ENCODE data around the gene SRCAP. TPM values are rescaled to one million over a fixed set of nuclear protein-coding genes. Genes with fewer than 3 reads are reported as not detected.

Gene SRCAP
- total RNA-seq, 4 donors from 2014 or later = 15.9 to 40.4 (median 30.0) TPM

DNA sequence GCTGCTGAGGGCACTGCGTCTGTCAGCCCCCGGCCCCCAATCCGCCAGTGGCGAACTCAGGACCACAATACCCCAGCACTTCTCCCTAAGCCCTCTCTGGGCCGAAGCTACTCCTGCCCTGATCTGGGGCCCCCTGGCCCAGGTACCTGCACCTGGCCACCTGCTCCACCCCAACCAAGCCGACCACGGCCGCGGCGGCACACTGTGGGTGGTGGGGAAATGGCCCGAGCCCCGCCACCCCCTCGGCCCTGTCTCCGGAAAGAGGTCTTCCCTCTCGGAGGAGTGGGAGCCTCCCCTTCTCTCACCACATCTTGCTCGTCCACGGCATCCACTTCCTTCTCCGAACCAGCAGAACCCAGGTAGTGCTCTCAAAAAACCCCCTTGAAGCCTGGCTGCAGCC, 44.1 kb upstream of the SRCAP start:
- DNase-seq (ENCODE audit: low spot score) (no peak), ATAC-seq (ENCODE audit: low FRiP score) (no peak)
- no peak for TF ChIP-seq CTCF (IDR thresholded peaks at IDR 0.05)

GRCh38 chr16:30655815-30656347, 43.1 kb upstream of the SRCAP start:
- ATAC-seq (ENCODE audit: low FRiP score) (no peak), DNase-seq (ENCODE audit: low spot score) (no peak)
- TF ChIP-seq CTCF (IDR thresholded peaks at IDR 0.05) = no peak

DNA sequence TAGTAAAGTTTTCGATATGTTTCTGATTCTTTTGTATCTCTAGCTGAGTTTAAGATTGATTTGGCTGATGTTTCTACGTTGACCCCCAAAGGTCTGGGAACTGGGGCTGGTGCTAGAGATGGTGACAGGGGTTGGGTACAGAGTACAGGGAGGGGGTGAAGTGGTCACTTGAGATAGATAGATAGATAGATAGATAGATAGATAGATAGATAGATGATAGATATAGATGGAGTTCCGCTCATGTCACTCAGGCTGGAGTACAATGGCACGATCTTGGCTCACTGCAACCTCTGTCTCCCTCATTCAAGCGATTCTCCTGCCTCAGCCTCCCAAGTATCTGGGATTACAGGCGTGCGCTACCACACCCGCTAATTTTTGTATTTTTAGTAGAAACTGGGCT, 42.6 kb upstream of the SRCAP start:
- TF ChIP-seq CTCF (IDR thresholded peaks at IDR 0.05) = no peak
- no peak for ATAC-seq (ENCODE audit: low FRiP score)
- DNase-seq (ENCODE audit: low spot score) = no peak

DNA sequence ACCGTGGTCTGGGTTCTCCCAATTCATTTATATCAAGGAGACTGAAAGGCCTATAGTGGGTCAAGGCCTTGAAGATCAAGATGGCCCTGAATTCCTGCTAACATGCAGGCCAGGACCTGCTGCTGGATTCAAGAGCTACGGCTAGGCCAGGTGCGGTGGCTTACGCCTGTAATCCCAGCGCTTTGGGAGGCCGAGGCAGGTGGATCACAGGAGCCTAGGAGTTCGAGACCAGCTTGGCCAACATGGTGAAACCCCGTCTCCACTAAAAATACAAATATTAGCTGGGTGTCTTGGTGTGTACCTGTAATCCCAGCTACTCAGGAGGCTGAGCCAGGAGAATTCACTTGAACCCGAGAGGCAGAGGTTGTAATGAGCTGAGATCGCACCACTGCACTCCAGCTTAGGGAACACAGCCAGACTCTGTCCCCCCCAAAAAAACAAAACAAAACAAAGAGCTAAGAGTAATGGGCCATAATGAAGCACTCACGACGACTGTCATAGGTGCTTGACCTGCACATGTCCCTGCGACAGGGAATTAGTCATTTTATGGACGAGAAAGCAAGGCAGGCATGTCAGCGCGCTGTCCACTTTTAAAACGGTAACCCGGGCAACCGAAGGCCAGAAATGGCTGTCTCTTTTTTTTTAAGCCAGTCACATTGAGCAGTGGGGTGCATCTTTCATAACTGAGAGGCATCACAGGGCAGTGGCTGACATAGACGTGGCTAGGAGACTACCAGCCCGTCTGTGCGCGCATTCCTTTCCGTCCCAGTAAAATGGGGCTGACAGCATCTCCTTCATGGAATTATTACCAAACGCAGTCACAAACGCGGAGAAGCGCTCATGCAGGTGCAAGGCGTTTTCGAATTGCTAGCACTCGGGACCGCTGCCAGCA, 41.8 kb upstream of the SRCAP start:
- ATAC-seq (ENCODE audit: low FRiP score) (no peak), DNase-seq (ENCODE audit: low spot score) (no peak)
- TF ChIP-seq CTCF (IDR thresholded peaks at IDR 0.05) = no peak

DNA sequence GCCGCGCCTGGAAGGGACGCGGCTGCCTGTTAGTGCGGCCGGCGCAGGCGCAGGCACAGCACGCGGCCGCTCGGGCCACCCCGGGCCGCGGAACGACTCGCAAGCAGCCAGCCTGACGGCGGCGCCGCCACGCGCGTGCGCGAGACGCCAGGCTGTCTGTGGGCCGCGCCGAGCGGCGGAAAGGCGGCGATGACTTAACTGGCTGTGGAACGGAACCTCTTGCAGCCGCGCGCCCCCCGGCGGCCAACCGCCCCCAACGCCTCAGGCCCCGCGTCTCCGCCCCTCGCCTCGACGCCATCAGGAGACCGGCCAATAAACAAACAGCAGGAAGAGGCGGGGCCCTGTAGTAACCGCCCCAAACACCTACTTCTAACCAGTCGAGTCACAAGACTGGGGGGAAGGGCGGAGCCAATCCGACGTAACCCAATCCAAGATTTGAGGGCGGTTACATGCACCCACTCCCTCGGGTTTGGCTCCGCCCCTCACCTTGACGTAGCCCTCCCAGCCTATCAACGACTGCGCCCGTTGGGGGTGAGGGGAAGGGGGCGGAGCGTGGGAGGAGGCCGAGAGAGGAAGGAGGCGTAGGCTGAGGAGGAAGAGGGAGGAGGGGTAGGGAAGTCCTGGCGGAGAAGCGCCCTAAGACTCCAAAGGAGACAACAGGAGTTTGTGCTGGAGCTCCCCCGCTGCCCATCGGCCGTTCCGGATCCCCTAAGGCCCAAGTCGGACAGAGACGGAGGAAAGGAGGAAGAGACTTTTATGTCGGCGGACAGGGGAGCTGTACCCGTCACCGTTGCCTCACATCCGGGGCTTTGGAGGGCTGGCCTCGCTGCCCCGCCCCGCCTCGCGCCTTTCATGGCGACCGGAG, 40.9 kb upstream of the SRCAP start, which contains the start of gene FBRS:
FBRS (plus strand) TSS at position 566 of the 865 bp plus-strand sequence. CDS start 1,088 bp downstream, outside the sequence.
- peak; percentile 99 for DNase-seq (ENCODE audit: low spot score)
- TF ChIP-seq CTCF (IDR thresholded peaks at IDR 0.05) = peak in 1 of 3 donors; percentile 49
- peak; percentile 88 for ATAC-seq (ENCODE audit: low FRiP score)

DNA sequence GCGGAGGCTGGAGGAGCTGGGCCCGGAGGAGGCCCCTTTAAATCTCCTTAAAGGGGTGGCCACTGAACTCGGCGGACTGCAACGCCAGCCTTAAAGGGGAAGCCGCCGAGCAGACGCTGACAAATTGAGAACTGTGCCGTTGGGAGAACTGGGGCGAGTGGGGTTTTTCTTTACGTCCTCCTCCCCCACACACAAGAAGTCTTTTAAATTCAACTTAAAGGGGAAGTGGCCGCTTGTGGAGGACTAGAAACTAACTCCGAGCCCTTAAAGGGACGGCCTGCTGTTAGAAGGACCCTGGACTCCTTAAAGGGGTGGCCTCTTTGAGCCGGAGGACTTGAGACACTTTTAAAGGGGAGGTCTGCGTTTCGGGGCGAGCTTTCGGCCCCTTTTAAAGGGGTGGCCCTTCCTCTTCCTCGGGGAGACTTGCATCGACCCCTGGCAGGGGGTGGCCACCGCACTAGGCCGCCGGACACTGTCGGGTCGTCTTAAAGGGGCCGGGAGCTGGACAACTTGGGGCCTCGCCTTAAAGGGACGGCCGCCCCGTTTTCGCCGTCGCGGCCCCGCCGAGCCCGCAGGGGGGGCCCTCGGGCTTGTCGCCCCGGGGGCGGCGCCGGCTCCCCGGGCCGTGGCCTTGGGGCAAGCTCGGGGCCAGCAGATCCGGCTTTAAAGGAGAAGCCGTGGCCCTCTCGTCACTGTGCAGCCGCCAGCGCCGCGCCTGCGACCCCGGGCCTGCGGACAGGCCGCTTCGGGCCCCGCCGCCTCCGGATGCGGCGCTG, 40.1 kb upstream of the SRCAP start:
- DNase-seq (ENCODE audit: low spot score) (peak; percentile 82), ATAC-seq (ENCODE audit: low FRiP score) (peak; percentile 87)
- no peak for TF ChIP-seq CTCF (IDR thresholded peaks at IDR 0.05)
